GM18951 (cell line): ENCODE measurements around the gene PSMA4.
"Not testable (repeated sequence)": the region's sequence is repeated elsewhere in the genome, so short reads cannot be mapped to it uniquely, and the experiment has no call there.

Experiments used
- POLR2A ChIP-seq: IDR thresholded peaks from 4 replicates; pipeline ENCODE4 v1.6.1; 2011; ENCODE audit warnings: mild to moderate bottlenecking; ENCODE audit not compliant: insufficient read length, insufficient read depth; ENCODE audit errors: extremely low read depth
- in situ Hi-C: fragments of 300-500 bp; cut with MboI; formaldehyde crosslinking; loops from one replicate; pipeline ENCODE4 v1.12.0; 2022; ENCODE audit warnings: low sequenced_read_pairs, mixed read lengths, inconsistent platforms; ENCODE audit not compliant: unreplicated experiment

The PSMA4 gene

DNA sequence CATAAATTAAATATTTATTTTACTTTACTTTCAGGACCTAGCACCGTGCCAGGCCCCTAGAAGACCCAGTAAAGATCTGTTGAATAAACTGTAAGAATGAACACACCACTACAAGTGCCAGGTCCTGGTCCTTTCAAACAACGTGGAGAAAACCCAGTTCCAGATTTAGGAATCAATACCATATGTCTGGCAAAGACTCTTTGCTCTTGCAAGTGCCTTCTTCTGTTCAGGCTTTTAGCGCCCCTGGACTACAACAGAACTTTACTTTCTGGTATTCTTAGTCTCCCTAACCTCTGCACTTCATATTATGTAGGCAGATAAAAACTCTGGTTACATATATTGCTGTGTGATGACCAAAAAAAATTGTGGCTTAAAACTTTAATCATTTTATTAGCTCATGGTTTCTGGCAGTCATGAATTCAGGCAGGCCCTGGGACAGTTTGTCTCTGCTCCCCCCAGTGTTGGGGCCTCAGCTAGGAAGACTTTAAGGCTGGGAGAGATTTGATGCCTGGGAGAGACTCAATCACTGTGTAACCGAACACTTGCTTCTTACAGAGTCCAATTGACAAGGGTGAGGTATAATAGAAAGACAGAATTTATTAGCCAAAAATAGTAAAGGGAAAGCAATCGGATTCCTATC lies 2.9 kb upstream of the PSMA4 start:
- in situ Hi-C loops: no loop called here
- TF ChIP-seq POLR2A: no peak

GRCh38 chr15:78538358-78538757 lies 1.9 kb upstream of the PSMA4 start:
- in situ Hi-C loops: no loop called here
- TF ChIP-seq POLR2A: no peak

- in situ Hi-C loops: not testable (repeated sequence)
Observed at GRCh38 chr15:78539464-78540140, 642 bp upstream of the PSMA4 start.

GRCh38 chr15:78540871-78541743 lies 863 bp downstream of the PSMA4 start:
- no peak for TF ChIP-seq POLR2A
- in situ Hi-C loops: no loop called here

GRCh38 chr15:78541744-78542034 lies 1.4 kb downstream of the PSMA4 start:
- TF ChIP-seq POLR2A: no peak
- in situ Hi-C loops: no loop called here

- in situ Hi-C loops: no loop called here
- no peak for TF ChIP-seq POLR2A
Observed at GRCh38 chr15:78542647-78543046, 2.4 kb downstream of the PSMA4 start.

GRCh38 chr15:78550194-78550593 lies 9.9 kb downstream of the PSMA4 start:
- in situ Hi-C loops: no loop called here

GRCh38 chr15:78550815-78551214 lies 10.6 kb downstream of the PSMA4 start:
- in situ Hi-C loops: no loop called here
- no peak for TF ChIP-seq POLR2A

More at GRCh38 chr15:78550194-78550593, 9.9 kb downstream of the PSMA4 start:
- TF ChIP-seq POLR2A: no peak

DNA sequence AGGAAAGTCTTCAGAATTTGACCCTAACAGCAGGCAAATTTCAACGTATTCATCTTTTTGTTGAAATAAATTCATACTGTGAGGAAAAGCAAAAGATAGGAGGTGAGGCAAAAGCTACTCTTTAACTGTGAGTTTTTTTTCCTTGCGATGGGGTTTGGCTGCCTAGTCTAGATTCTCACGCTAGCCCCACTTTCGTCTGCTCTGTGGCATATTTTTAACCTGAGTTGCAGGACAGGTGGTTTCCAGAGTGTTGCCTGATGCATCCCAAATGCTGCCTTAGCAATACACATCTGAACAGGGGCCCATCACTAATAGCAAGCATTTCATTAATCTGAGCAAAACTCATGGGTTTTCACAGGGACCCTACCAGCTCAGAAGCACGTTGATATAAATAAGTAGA lies 11.7 kb downstream of the PSMA4 start:
- TF ChIP-seq POLR2A: no peak
- in situ Hi-C loops: no loop called here

DNA sequence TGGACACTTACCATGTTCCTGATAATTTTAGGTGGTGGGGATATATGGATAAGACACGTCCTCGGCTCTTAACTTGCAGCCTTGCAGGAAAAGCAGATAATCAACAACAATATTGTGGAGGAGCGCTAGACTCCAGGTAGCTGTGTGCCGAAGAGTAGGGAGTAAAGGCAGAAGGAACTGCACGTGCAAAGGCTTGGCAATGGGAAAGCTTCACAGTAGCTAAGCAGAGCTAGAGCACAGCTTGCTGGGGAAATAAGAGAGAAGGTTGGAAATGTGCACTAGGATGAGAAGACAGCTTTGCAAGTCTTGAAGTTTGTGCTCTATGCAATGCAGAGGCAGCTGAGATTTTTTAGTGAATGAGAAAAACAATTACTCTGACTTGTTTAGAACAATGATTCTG lies 12.4 kb downstream of the PSMA4 start:
- TF ChIP-seq POLR2A: no peak
- in situ Hi-C loops: no loop called here

DNA sequence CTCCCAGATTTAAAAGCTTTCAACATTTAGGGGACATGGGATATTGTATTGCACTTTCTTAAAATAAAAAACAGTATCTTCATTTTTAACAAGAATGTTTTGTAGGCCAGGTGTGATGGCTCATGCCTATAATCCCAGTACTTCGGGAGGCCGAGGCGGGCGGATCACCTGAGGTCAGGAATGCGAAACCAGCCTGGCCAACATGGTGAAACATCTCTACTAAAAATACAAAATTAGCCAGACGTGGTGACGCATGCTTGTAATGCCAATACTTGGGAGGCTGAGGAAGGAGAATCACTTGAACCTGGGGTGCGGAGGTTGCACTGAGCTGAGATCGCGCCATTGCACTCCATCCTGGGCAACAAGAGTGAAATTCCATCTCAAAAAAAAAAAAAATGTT lies 20.0 kb downstream of the PSMA4 start:
- in situ Hi-C loops: not testable (repeated sequence)

DNA sequence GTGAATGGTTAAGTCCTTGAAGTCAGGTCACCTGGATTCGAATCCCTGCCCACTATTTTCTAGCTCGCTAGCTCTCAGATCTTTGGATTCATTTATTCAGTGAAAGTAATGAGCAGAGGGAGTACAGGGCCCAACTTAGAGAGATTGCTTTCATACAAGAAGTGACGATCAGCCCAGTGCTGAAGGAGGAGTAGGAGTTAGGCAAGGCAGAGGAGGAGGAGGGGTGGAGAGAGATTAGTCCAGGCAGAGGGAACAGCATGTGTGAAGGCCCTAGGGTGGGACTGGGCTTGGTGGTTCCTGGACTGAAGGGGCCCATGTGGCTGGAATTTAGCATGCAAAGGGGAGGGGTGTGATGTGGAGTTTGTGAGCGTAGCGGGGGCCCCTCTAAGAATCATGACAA lies 21.2 kb downstream of the PSMA4 start:
- no peak for TF ChIP-seq POLR2A
- in situ Hi-C loops: no loop called here

GRCh38 chr15:78563092-78563491 lies 22.8 kb downstream of the PSMA4 start:
- in situ Hi-C loops: no loop called here
- no peak for TF ChIP-seq POLR2A

GRCh38 chr15:78564743-78565096 lies 24.5 kb downstream of the PSMA4 start:
- in situ Hi-C loops: no loop called here
- no peak for TF ChIP-seq POLR2A
